BJ (cell line): ENCODE measurements around the gene TRIM17. TPM values are rescaled to one million over a fixed set of nuclear protein-coding genes. Genes with fewer than 3 reads are reported as not detected.

Experiments
- CTCF ChIA-PET: fragments of 350-600 bp; formaldehyde crosslinking; extraction: SDS; loops from one replicate; lab custom pipeline; 2021; ENCODE audit warnings: antibody characterized with exemption, inconsistent platforms; lab: Yijun Ruan, JAX
- POLR2A ChIA-PET: fragments of 300-600 bp; sonication (Branson Sonifier 250); formaldehyde crosslinking; extraction: SDS; loops from one replicate; lab custom pipeline; 2021; ENCODE audit warnings: antibody characterized with exemption; lab: Charles Lee
- DNase-seq: peaks from one replicate; pipeline ENCODE4 v3.0.0-alpha.2; 2011; ENCODE audit warnings: low read depth
- H3K27me3 ChIP-seq: 2 replicates; pipeline ENCODE4 v1.6.0; 2011; ENCODE audit warnings: low read length; ENCODE audit not compliant: control insufficient read depth, insufficient read depth
- H3K36me3 ChIP-seq: 2 replicates; pipeline ENCODE4 v1.5.1; 2011; ENCODE audit warnings: low read length; ENCODE audit not compliant: control insufficient read depth, insufficient read depth
- H3K4me3 ChIP-seq: 2 replicates; pipeline ENCODE4 v1.5.1; 2011; ENCODE audit warnings: low read depth, mild to moderate bottlenecking, control low read depth, low read length
- CTCF ChIP-seq: IDR thresholded peaks from 2 replicates; pipeline ENCODE4 v1.5.1; 2011; ENCODE audit warnings: low read depth, mild to moderate bottlenecking, control low read depth, inconsistent platforms, low read length, moderate library complexity; ENCODE audit not compliant: insufficient read depth
- polyA minus RNA-seq: library from RNA; depleted of rRNA, polyadenylated mRNA; stranded (reverse); fragments of >200 nt; gene quantifications from 2 replicates; pipeline ENCODE4 v1.2.3, GENCODE V29; 2011; rRNA and poly(A)+ RNA removed
- polyA plus RNA-seq: library from polyadenylated mRNA; depleted of rRNA; stranded (reverse); fragments of >200 nt; gene quantifications from 2 replicates; pipeline ENCODE4 v1.2.3, GENCODE V29; 2011; rRNA removed

TRIM17 gene
- polyA plus RNA-seq (0.33 and 0.55 TPM in 2 replicates), polyA minus RNA-seq (0.81 and 0.98 TPM in 2 replicates)

GRCh38 chr1:228416217-228416933 lies at the start of gene TRIM17:
TRIM17 (minus strand) TSS chr1:228416861; CDS start chr1:228415072, 1,789 bp downstream.
- CTCF ChIA-PET = no interaction called here
- Histone ChIP-seq H3K27me3 (no peaks in the 10 kb centered on the region), H3K36me3 (no peaks in the 10 kb centered on the region; the same call in 1 of the 2 replicates), H3K4me3 (peak within 1 kb of the TSS; percentile 50)
- peak; percentile 51 for TF ChIP-seq CTCF
- DNase-seq = no peak
- POLR2A ChIA-PET = interaction anchor here (0.6 kb wide), 1 partner anchor 10 kb away, joined by 3 read pairs; the partner anchor contains the start of gene TRIM11

- POLR2A ChIA-PET = no interaction called here
- CTCF ChIA-PET = no interaction called here
- TF ChIP-seq CTCF = no peak
- no peak for DNase-seq
- Histone ChIP-seq H3K4me3 (no peak overlapping the region), H3K36me3 (no peaks in the 10 kb centered on the region), H3K27me3 (peaks cover 20% of the 10 kb centered on the region)
These were observed 49.0 kb upstream of the TRIM17 start for GRCh38 chr1:228465571-228466146.

GRCh38 chr1:228465141-228465540 lies 48.5 kb upstream of the TRIM17 start:
- peaks cover 19% of the 10 kb centered on the region for H3K27me3 ChIP-seq
- no peak for DNase-seq
- H3K36me3 ChIP-seq = no peaks in the 10 kb centered on the region
- TF ChIP-seq CTCF = no peak
- CTCF ChIA-PET = interaction anchor here (1.3 to 1.4 kb wide), 2 partner anchors 35 to 51 kb away, joined by 4 read pairs; no protein-coding TSS in a partner anchor
- POLR2A ChIA-PET = no interaction called here
- peak overlapping the region; percentile 39 for H3K4me3 ChIP-seq

GRCh38 chr1:228464487-228464983 lies 47.9 kb upstream of the TRIM17 start:
- Histone ChIP-seq H3K36me3 (no peaks in the 10 kb centered on the region), H3K4me3 (peak overlapping the region; percentile 39), H3K27me3 (peaks cover 15% of the 10 kb centered on the region)
- ChIA-PET POLR2A (no interaction called here), CTCF (interaction anchor here (0.7 to 1.4 kb wide), 3 partner anchors 36 to 901 kb away, joined by 3 to 4 read pairs (median 4); no protein-coding TSS in a partner anchor)
- TF ChIP-seq CTCF = no peak
- DNase-seq = peak; percentile 38
